Measurements from ENCODE around the gene TP53BP1.
"Not testable (repeated sequence)": the region's sequence is repeated elsewhere in the genome, so short reads cannot be mapped to it uniquely, and the experiment has no call there.

The TP53BP1 gene

GRCh38 chr15:43393592-43393991 is 99.4 kb downstream of the TP53BP1 start:
- DNase-seq; H3K27ac ChIP-seq (ENCODE audit: insufficient read depth in 1 of 2, low read depth in 1 of 2, low read length in 2 of 2, poor library complexity in 1 of 2, severe bottlenecking in 2 of 2); H3K9me3 ChIP-seq (ENCODE audit: control extremely low read depth in 1 of 5, control insufficient read depth in 4 of 5, insufficient read depth in 2 of 5, low read depth in 1 of 5, low read length in 4 of 5); H3K4me3 ChIP-seq (ENCODE audit: control insufficient read depth in 1 of 7, extremely low read depth in 1 of 7, insufficient read depth in 4 of 7, low read depth in 2 of 7, low read length in 6 of 7); CTCF ChIA-PET; H3K27me3 ChIP-seq (replicated peaks in 2 of 5; ENCODE audit: control insufficient read depth in 4 of 5, insufficient read depth in 5 of 5, low read length in 4 of 5); H3K4me1 ChIP-seq (ENCODE audit: control extremely low read depth in 1 of 4, control insufficient read depth in 4 of 4, insufficient read depth in 4 of 4, low read length in 3 of 4): not testable (repeated sequence)
- WGBS (ENCODE audit: insufficient coverage), result 100% methylated on average over 1 of the region's 6 CpGs
- peaks cover 28 to 62% (median 47%) of the 10 kb centered on the region in 4 experiments for H3K36me3 ChIP-seq (ENCODE audit: control insufficient read depth in 4 of 4, insufficient read depth in 4 of 4, low read length in 3 of 4)
- POLR2A ChIA-PET, result interaction anchor here (0.6 kb wide), 1 partner anchor 68 kb away, joined by 3 read pairs; no protein-coding TSS in a partner anchor

- no peak for DNase-seq
- 96% methylated on average over 6 of the region's 8 CpGs for WGBS (ENCODE audit: insufficient coverage)
- ChIA-PET POLR2A (no interaction called here), CTCF (interaction anchor here (0.6 to 1.8 kb wide), 3 partner anchors 10 to 860 kb away, joined by 3 to 4 read pairs (median 3); no protein-coding TSS in a partner anchor)
- no peaks in the 10 kb centered on the region for H3K4me1 ChIP-seq (ENCODE audit: control extremely low read depth in 1 of 4, control insufficient read depth in 4 of 4, insufficient read depth in 4 of 4, low read length in 3 of 4)
- no peak overlapping the region for H3K4me3 ChIP-seq (ENCODE audit: control insufficient read depth in 1 of 7, extremely low read depth in 1 of 7, insufficient read depth in 4 of 7, low read depth in 2 of 7, low read length in 6 of 7)
- H3K36me3 ChIP-seq (ENCODE audit: control insufficient read depth in 4 of 4, insufficient read depth in 4 of 4, low read length in 3 of 4), result peaks cover 21 to 53% (median 38%) of the 10 kb centered on the region in 4 experiments
- H3K9me3 ChIP-seq (ENCODE audit: control extremely low read depth in 1 of 5, control insufficient read depth in 4 of 5, insufficient read depth in 2 of 5, low read depth in 1 of 5, low read length in 4 of 5), result no peaks in the 10 kb centered on the region
- H3K27ac ChIP-seq (ENCODE audit: insufficient read depth in 1 of 2, low read depth in 1 of 2, low read length in 2 of 2, poor library complexity in 1 of 2, severe bottlenecking in 2 of 2), result no peak overlapping the region
- H3K27me3 ChIP-seq (replicated peaks in 2 of 5; ENCODE audit: control insufficient read depth in 4 of 5, insufficient read depth in 5 of 5, low read length in 4 of 5), result no peaks in the 10 kb centered on the region
These were observed 102.2 kb downstream of the TP53BP1 start for GRCh38 chr15:43390723-43391122.

DNA sequence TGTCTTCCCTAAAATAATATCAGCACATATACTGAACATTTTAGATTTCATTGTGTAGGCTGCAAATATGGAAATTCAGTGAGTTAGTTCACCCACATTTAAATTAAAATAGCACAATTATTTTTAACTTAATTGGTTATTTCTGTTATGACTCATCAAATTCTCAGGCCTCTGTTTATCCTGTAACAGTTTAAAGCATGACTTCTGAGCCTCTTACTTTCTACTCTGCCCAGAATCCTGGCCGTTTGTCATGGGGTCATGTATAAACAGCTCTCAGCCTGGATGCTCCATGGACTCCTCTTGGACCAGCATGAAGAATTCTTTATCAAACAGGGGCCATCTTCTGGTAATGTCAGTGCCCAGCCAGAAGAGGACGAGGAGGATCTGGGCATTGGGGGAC is 109.9 kb downstream of the TP53BP1 start:
- Histone ChIP-seq H3K36me3 (ENCODE audit: control insufficient read depth in 4 of 4, insufficient read depth in 4 of 4, low read length in 3 of 4) (peaks cover 24 to 85% (median 65%) of the 10 kb centered on the region in 4 experiments), H3K4me3 (ENCODE audit: control insufficient read depth in 1 of 7, extremely low read depth in 1 of 7, insufficient read depth in 4 of 7, low read depth in 2 of 7, low read length in 6 of 7) (no peak overlapping the region), H3K27ac (ENCODE audit: insufficient read depth in 1 of 2, low read depth in 1 of 2, low read length in 2 of 2, poor library complexity in 1 of 2, severe bottlenecking in 2 of 2) (peak overlapping the region in 1 of 2 experiments; percentile 54), H3K27me3 (replicated peaks in 2 of 5; ENCODE audit: control insufficient read depth in 4 of 5, insufficient read depth in 5 of 5, low read length in 4 of 5) (no peaks in the 10 kb centered on the region), H3K9me3 (ENCODE audit: control extremely low read depth in 1 of 5, control insufficient read depth in 4 of 5, insufficient read depth in 2 of 5, low read depth in 1 of 5, low read length in 4 of 5) (no peaks in the 10 kb centered on the region), H3K4me1 (ENCODE audit: control extremely low read depth in 1 of 4, control insufficient read depth in 4 of 4, insufficient read depth in 4 of 4, low read length in 3 of 4) (no peaks in the 10 kb centered on the region)
- 75% methylated on average over 2 of the region's 2 CpGs for whole genome bisulfite sequencing (ENCODE audit: insufficient coverage)
- no peak for DNase-seq
- CTCF ChIA-PET, result interaction anchor here (0.6 to 1.5 kb wide), 2 partner anchors 13 to 41 kb away, joined by 3 read pairs; no protein-coding TSS in a partner anchor
- POLR2A ChIA-PET, result no interaction called here

DNA sequence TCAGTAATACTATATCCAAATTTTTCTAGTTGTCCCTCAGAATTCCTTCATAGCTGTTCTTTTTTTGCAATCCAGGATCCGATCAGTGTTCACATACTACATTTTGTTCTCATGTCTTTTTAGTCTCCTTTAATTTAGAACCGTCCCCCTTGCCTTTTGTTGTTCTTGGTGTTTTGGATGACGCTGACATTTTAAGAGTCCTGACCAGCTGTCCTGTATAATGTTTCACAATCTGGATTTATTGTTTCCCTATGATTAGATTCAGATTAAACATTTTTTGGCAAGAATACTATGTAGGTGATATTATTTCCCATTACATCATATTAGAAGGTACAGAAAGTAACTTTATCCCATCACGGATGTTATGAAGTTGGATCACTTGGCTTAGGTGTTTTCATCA is 110.6 kb downstream of the TP53BP1 start:
- no peaks in the 10 kb centered on the region for H3K4me1 ChIP-seq (ENCODE audit: control extremely low read depth in 1 of 4, control insufficient read depth in 4 of 4, insufficient read depth in 4 of 4, low read length in 3 of 4)
- peaks cover 27 to 86% (median 65%) of the 10 kb centered on the region in 4 experiments for H3K36me3 ChIP-seq (ENCODE audit: control insufficient read depth in 4 of 4, insufficient read depth in 4 of 4, low read length in 3 of 4)
- DNase-seq, result no peak
- no peaks in the 10 kb centered on the region for H3K9me3 ChIP-seq (ENCODE audit: control extremely low read depth in 1 of 5, control insufficient read depth in 4 of 5, insufficient read depth in 2 of 5, low read depth in 1 of 5, low read length in 4 of 5)
- CTCF ChIA-PET, result interaction anchor here (0.9 to 1.5 kb wide), 2 partner anchors 11 to 145 kb away, joined by 4 to 6 read pairs; partner anchors contain the start of genes TUBGCP4 and ZSCAN29
- no peak overlapping the region for H3K4me3 ChIP-seq (ENCODE audit: control insufficient read depth in 1 of 7, extremely low read depth in 1 of 7, insufficient read depth in 4 of 7, low read depth in 2 of 7, low read length in 6 of 7)
- POLR2A ChIA-PET, result no interaction called here
- no peaks in the 10 kb centered on the region for H3K27me3 ChIP-seq (replicated peaks in 2 of 5; ENCODE audit: control insufficient read depth in 4 of 5, insufficient read depth in 5 of 5, low read length in 4 of 5)
- WGBS (ENCODE audit: insufficient coverage), result no CpG with 5 or more reads among the region's 4 CpGs
- no peak overlapping the region for H3K27ac ChIP-seq (ENCODE audit: insufficient read depth in 1 of 2, low read depth in 1 of 2, low read length in 2 of 2, poor library complexity in 1 of 2, severe bottlenecking in 2 of 2)

GRCh38 chr15:43378601-43379000 is 114.4 kb downstream of the TP53BP1 start:
- no peak for DNase-seq
- peaks cover 24 to 64% (median 46%) of the 10 kb centered on the region in 4 experiments for H3K36me3 ChIP-seq (ENCODE audit: control insufficient read depth in 4 of 4, insufficient read depth in 4 of 4, low read length in 3 of 4)
- no peaks in the 10 kb centered on the region for H3K9me3 ChIP-seq (ENCODE audit: control extremely low read depth in 1 of 5, control insufficient read depth in 4 of 5, insufficient read depth in 2 of 5, low read depth in 1 of 5, low read length in 4 of 5)
- H3K27me3 ChIP-seq (replicated peaks in 2 of 5; ENCODE audit: control insufficient read depth in 4 of 5, insufficient read depth in 5 of 5, low read length in 4 of 5), result no peaks in the 10 kb centered on the region
- H3K4me3 ChIP-seq (ENCODE audit: control insufficient read depth in 1 of 7, extremely low read depth in 1 of 7, insufficient read depth in 4 of 7, low read depth in 2 of 7, low read length in 6 of 7), result no peak overlapping the region
- H3K27ac ChIP-seq (ENCODE audit: insufficient read depth in 1 of 2, low read depth in 1 of 2, low read length in 2 of 2, poor library complexity in 1 of 2, severe bottlenecking in 2 of 2), result no peak overlapping the region
- POLR2A ChIA-PET, result no interaction called here
- no peaks in the 10 kb centered on the region for H3K4me1 ChIP-seq (ENCODE audit: control extremely low read depth in 1 of 4, control insufficient read depth in 4 of 4, insufficient read depth in 4 of 4, low read length in 3 of 4)
- CTCF ChIA-PET, result interaction anchor here (1.4 kb wide), 1 partner anchor 9 kb away, joined by 3 read pairs; no protein-coding TSS in a partner anchor

GRCh38 chr15:43376017-43376705 is 116.8 kb downstream of the TP53BP1 start:
- H3K27ac ChIP-seq (ENCODE audit: insufficient read depth in 1 of 2, low read depth in 1 of 2, low read length in 2 of 2, poor library complexity in 1 of 2, severe bottlenecking in 2 of 2), result no peak overlapping the region
- H3K9me3 ChIP-seq (ENCODE audit: control extremely low read depth in 1 of 5, control insufficient read depth in 4 of 5, insufficient read depth in 2 of 5, low read depth in 1 of 5, low read length in 4 of 5), result no peaks in the 10 kb centered on the region
- DNase-seq, result peak; percentile 39 to 57 (median 47)
- CTCF ChIA-PET, result interaction anchor here (0.6 to 1.7 kb wide), 9 partner anchors 9 to 377 kb away, joined by 3 to 4 read pairs (median 3); no protein-coding TSS in a partner anchor
- H3K27me3 ChIP-seq (replicated peaks in 2 of 5; ENCODE audit: control insufficient read depth in 4 of 5, insufficient read depth in 5 of 5, low read length in 4 of 5), result no peaks in the 10 kb centered on the region
- H3K36me3 ChIP-seq (ENCODE audit: control insufficient read depth in 4 of 4, insufficient read depth in 4 of 4, low read length in 3 of 4), result peaks cover 22 to 46% (median 34%) of the 10 kb centered on the region in 4 experiments
- 94% methylated on average over 11 of the region's 13 CpGs for WGBS (ENCODE audit: insufficient coverage)
- no peak overlapping the region for H3K4me3 ChIP-seq (ENCODE audit: control insufficient read depth in 1 of 7, extremely low read depth in 1 of 7, insufficient read depth in 4 of 7, low read depth in 2 of 7, low read length in 6 of 7)
- peaks cover 13 to 16% (median 16%) of the 10 kb centered on the region in 4 experiments for H3K4me1 ChIP-seq (ENCODE audit: control extremely low read depth in 1 of 4, control insufficient read depth in 4 of 4, insufficient read depth in 4 of 4, low read length in 3 of 4)
- POLR2A ChIA-PET, result interaction anchor here (0.6 kb wide), 1 partner anchor 26 kb away, joined by 3 read pairs; no protein-coding TSS in a partner anchor
